Spleen (tissue), 7 donors: ENCODE measurements around the gene PSMA6.

Source experiments
- POLR2A ChIP-seq, 3 donors: fragments of 450-650 bp; IDR thresholded peaks; one replicate each; pipeline ENCODE4 v1.5.1; 2017; ENCODE audit warnings: antibody characterized with exemption in 3 of 3, mild to moderate bottlenecking in 1 of 3
- POLR2AphosphoS5 ChIP-seq, 3 donors: sonication (generic); formaldehyde crosslinking; IDR thresholded peaks; one replicate each; pipeline ENCODE4 v1.5.1; 2017; ENCODE audit warnings: antibody characterized with exemption in 3 of 3
- TF ChIP-seq, protein P1 (sequence below), 11 experiments: fragments of 200-600 bp in 7 of 11; fragments of 450-650 bp in 4 of 11; sonication (generic) in 4 of 11; IDR thresholded peaks in 8 of 11; conservative IDR thresholded peaks in 3 of 11; 1 replicate in 7 of 11; 2 replicates in 4 of 11; pipeline versions ENCODE4 v1.4.0 to v1.8.0; 2016 to 2021; ENCODE audit warnings: antibody characterized with exemption in 11 of 11, inconsistent platforms in 4 of 11, mild to moderate bottlenecking in 1 of 11
- donor health status: DM: no; HTN: no; CAD: no; lungs with moderate emphysema.
- donor health status: DM: no; HTN: no; CAD: no.
- donor health status: DM: no; HTN: no; CAD: no.

DNA sequence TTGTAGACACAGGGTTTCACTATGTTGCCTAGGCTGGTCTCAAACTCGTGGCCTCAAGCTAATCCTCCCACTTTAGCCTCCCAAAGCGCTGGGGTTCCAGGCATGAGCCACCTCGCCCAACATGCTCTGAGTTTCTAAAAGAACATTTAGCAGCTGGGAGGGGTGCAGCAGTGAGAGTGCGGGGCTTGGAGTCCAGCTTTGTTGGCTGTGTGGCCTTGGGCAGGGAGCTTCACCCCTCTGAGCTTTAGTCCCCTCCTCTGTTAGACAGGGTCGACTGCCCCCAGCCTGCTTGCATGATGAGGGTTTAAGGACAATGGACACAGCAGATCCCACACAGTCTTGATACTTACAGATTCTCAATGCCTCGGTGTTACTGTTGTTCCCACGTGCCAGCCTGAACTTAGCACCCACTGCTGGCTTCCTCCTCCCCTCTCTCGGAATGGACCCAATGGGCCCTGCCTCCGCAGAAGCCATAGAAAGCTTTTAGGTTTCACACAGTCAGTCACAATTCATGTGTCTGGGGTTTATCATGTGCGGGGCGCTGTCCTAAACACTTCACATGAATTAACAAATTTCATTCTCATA lies 54.6 kb downstream of the PSMA6 start:
- TF ChIP-seq, protein P1, sequence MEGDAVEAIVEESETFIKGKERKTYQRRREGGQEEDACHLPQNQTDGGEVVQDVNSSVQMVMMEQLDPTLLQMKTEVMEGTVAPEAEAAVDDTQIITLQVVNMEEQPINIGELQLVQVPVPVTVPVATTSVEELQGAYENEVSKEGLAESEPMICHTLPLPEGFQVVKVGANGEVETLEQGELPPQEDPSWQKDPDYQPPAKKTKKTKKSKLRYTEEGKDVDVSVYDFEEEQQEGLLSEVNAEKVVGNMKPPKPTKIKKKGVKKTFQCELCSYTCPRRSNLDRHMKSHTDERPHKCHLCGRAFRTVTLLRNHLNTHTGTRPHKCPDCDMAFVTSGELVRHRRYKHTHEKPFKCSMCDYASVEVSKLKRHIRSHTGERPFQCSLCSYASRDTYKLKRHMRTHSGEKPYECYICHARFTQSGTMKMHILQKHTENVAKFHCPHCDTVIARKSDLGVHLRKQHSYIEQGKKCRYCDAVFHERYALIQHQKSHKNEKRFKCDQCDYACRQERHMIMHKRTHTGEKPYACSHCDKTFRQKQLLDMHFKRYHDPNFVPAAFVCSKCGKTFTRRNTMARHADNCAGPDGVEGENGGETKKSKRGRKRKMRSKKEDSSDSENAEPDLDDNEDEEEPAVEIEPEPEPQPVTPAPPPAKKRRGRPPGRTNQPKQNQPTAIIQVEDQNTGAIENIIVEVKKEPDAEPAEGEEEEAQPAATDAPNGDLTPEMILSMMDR (IDR thresholded peaks at IDR 0.05 in 8 of 11, conservative IDR thresholded peaks at IDR 0.05 in 3 of 11), result no peak
- no peak for TF ChIP-seq POLR2AphosphoS5 (IDR thresholded peaks at IDR 0.05)
- no peak for TF ChIP-seq POLR2A (IDR thresholded peaks at IDR 0.05)
